Activated CD8-positive, alpha-beta T cell treated with anti-CD3 and anti-CD28 coated beads for 36 hours (primary cell): ENCODE results near the gene ARHGAP26. TPM values are rescaled to one million over a fixed set of nuclear protein-coding genes. Genes with fewer than 3 reads are reported as not detected.

Experiments
- ATAC-seq: fragments of 200-7000 bp; cut with Tn5 transposase; one replicate; pipeline ENCODE4 v1.10.0; 2021; ENCODE audit warnings: mild to moderate bottlenecking, moderate library complexity
- CTCF ChIA-PET: fragments of 350-600 bp; sonication (Branson Sonifier 250); formaldehyde crosslinking; loops from one replicate; lab custom pipeline; 2021; ENCODE audit warnings: antibody characterized with exemption; lab: Charles Lee
- POLR2A ChIA-PET: fragments of 350-600 bp; sonication (Branson Sonifier 250); formaldehyde crosslinking; loops from one replicate; lab custom pipeline; 2021; ENCODE audit warnings: antibody characterized with exemption; lab: Charles Lee
- DNase-seq: peaks from one replicate; pipeline ENCODE4 v3.0.0-alpha.2; 2020
- H3K27ac Mint-ChIP-seq: one replicate; pipeline ENCODE4 v1.8.0; 2021; ENCODE audit warnings: mild to moderate bottlenecking, mixed read lengths
- H3K27me3 Mint-ChIP-seq: one replicate; pipeline ENCODE4 v1.8.0; 2021; ENCODE audit warnings: mixed read lengths
- H3K36me3 Mint-ChIP-seq: one replicate; pipeline ENCODE4 v1.8.0; 2021; ENCODE audit warnings: low read depth, mixed read lengths
- H3K4me1 Mint-ChIP-seq: one replicate; pipeline ENCODE4 v1.8.0; 2021; ENCODE audit warnings: low read depth, mixed read lengths
- H3K4me3 Mint-ChIP-seq: one replicate; pipeline ENCODE4 v1.8.0; 2021; ENCODE audit warnings: mild to moderate bottlenecking, moderate library complexity, mixed read lengths
- H3K9me3 Mint-ChIP-seq: one replicate; pipeline ENCODE4 v1.8.0; 2021; ENCODE audit warnings: mixed read lengths
- intact Hi-C: fragments of 100-400 bp; cut with micrococcal nuclease; formaldehyde crosslinking; loops from one replicate; pipeline ENCODE4 v1.10.0; 2022
- total RNA-seq, 2 experiments: library from RNA; stranded (reverse); gene quantifications; one replicate each; pipeline ENCODE4 v1.2.3, GENCODE V29; 2021
- TF ChIP-seq, protein P1 (sequence below): fragments of 200-600 bp; IDR thresholded peaks from one replicate; pipeline ENCODE4 v1.8.0; 2022; ENCODE audit warnings: antibody characterized with exemption, mild to moderate bottlenecking

The ARHGAP26 gene
- total RNA-seq, 2 experiments from 2014 or later: 12.7 to 18.0 TPM

- intact Hi-C loops: loop anchor here (10.0 kb wide), 1 partner anchor 52 kb away; no protein-coding TSS in a partner anchor
- Mint-ChIP-seq H3K9me3 (no peaks in the 10 kb centered on the region), H3K36me3 (peaks cover 35% of the 10 kb centered on the region), H3K4me1 (peaks cover 60% of the 10 kb centered on the region), H3K4me3 (no peak overlapping the region), H3K27me3 (no peaks in the 10 kb centered on the region), H3K27ac (peak overlapping the region; percentile 85)
- ATAC-seq (no peak), DNase-seq (no peak)
- ChIA-PET POLR2A (no interaction called here), CTCF (no interaction called here)
- TF ChIP-seq, protein P1, sequence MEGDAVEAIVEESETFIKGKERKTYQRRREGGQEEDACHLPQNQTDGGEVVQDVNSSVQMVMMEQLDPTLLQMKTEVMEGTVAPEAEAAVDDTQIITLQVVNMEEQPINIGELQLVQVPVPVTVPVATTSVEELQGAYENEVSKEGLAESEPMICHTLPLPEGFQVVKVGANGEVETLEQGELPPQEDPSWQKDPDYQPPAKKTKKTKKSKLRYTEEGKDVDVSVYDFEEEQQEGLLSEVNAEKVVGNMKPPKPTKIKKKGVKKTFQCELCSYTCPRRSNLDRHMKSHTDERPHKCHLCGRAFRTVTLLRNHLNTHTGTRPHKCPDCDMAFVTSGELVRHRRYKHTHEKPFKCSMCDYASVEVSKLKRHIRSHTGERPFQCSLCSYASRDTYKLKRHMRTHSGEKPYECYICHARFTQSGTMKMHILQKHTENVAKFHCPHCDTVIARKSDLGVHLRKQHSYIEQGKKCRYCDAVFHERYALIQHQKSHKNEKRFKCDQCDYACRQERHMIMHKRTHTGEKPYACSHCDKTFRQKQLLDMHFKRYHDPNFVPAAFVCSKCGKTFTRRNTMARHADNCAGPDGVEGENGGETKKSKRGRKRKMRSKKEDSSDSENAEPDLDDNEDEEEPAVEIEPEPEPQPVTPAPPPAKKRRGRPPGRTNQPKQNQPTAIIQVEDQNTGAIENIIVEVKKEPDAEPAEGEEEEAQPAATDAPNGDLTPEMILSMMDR: no peak
These were observed 286.8 kb downstream of the ARHGAP26 start for GRCh38 chr5:143056792-143057579.

DNA sequence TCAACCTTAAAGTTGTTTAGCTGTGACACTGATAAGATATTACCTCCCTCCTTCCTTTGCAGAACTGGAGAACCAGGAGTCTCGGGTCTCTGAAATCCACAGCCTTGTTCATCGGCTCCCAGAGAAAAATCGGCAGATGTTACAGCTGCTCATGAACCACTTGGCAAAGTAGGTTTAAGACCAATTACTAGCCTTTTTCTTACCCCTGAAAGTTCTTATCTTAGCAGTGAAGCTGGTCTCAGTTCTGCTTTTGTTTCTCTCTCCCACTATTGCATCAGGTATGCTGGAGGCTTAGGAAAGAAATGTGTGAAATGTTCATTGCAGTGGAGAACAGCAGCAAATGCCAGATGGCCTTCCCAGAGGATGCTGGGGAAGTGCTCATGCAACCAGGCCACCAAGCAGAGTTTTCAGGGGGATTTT lies 287.4 kb downstream of the ARHGAP26 start:
- H3K4me3 Mint-ChIP-seq: no peak overlapping the region
- TF ChIP-seq, protein P1: no peak
- H3K27ac Mint-ChIP-seq: peak overlapping the region; percentile 50
- H3K4me1 Mint-ChIP-seq: peaks cover 60% of the 10 kb centered on the region
- DNase-seq (no peak), ATAC-seq (no peak)
- peaks cover 40% of the 10 kb centered on the region for H3K36me3 Mint-ChIP-seq
- no peaks in the 10 kb centered on the region for H3K9me3 Mint-ChIP-seq
- POLR2A ChIA-PET: no interaction called here
- intact Hi-C loops: loop anchor here (10.0 kb wide), 1 partner anchor 53 kb away; no protein-coding TSS in a partner anchor
- H3K27me3 Mint-ChIP-seq: no peaks in the 10 kb centered on the region
- CTCF ChIA-PET: interaction anchor here (0.8 kb wide), 1 partner anchor 17 kb away, joined by 3 read pairs; no protein-coding TSS in a partner anchor

DNA sequence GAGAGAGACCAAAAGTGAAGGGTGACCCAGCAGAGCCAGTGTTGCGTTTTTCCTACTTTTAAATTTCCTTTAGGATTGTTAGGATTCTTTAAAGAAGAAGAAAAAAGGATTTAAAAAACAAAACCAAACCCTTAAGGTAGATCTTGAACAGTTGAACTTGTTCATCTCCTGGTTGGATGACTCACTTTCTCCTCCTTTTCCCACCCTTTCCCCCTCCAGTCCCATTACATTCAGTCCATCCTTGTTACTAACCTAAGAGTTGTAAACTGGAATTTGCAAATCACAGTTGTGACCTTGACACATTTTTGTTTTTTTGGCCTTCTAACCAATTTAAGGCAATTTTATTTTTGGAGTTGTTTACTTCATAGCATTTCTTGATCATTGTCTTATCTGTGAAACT lies 289.2 kb downstream of the ARHGAP26 start:
- H3K36me3 Mint-ChIP-seq: peaks cover 50% of the 10 kb centered on the region
- ATAC-seq (no peak), DNase-seq (no peak)
- H3K27ac Mint-ChIP-seq: no peak overlapping the region
- intact Hi-C loops: loop anchor here (10.0 kb wide), 1 partner anchor 55 kb away; no protein-coding TSS in a partner anchor
- no peak overlapping the region for H3K4me3 Mint-ChIP-seq
- peaks cover 47% of the 10 kb centered on the region for H3K4me1 Mint-ChIP-seq
- no peaks in the 10 kb centered on the region for H3K27me3 Mint-ChIP-seq
- ChIA-PET CTCF (no interaction called here), POLR2A (interaction anchor here (0.6 to 0.7 kb wide), 2 partner anchors 450 to 1649 kb away, joined by 3 read pairs; no protein-coding TSS in a partner anchor)
- no peaks in the 10 kb centered on the region for H3K9me3 Mint-ChIP-seq
- TF ChIP-seq, protein P1: no peak

DNA sequence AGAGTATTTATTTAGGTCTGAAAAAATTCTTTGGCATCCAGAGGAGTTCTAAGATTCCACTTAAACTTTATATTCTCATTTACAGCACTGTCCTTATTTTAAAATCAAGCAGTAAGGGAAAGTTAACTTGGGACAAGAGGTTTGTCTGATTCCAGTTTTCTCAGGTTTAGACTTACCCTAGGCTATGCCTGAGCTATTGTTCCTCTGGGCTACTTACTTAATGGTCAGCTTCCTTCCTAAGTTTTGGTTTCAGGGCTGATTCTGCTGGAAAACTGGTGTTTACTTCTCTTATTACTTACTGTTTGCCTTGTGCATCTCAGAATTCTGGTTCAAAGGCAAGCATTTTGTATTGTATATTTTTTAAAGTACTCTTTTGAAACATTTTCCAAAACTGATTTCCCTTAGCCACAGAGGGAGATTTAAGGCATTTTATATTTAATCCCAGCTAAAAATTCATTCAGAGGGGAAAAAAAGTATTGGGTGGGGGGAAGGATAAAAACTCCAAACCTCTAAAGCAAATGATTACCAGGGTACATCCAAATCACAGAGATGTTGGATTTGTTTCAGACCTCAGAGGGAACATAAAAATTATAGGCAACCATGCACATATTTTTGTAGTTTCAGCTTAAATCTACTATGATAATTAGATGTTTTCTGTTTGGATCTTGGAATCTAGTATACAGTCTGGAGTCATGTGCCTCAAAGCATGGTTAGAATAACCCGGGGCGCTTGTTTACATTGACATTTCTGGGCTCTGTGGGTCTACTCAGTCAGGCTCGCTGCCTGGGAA lies 290.0 kb downstream of the ARHGAP26 start:
- no peak for ATAC-seq
- no peak for DNase-seq
- ChIA-PET CTCF (no interaction called here), POLR2A (interaction anchor here (0.7 to 1.2 kb wide), 3 partner anchors 15 to 450 kb away, joined by 3 to 4 read pairs (median 3); no protein-coding TSS in a partner anchor)
- Mint-ChIP-seq H3K9me3 (no peaks in the 10 kb centered on the region), H3K27me3 (no peaks in the 10 kb centered on the region), H3K36me3 (peaks cover 50% of the 10 kb centered on the region), H3K27ac (peak overlapping the region; percentile 1), H3K4me1 (peaks cover 43% of the 10 kb centered on the region), H3K4me3 (no peak overlapping the region)
- TF ChIP-seq, protein P1: no peak
- intact Hi-C loops: loop anchor here (10.0 kb wide), 1 partner anchor 55 kb away; no protein-coding TSS in a partner anchor
